T-helper 9 cell (primary cell): ENCODE data around the gene SPOP.
"Not testable (repeated sequence)": the region's sequence is repeated elsewhere in the genome, so short reads cannot be mapped to it uniquely, and the experiment has no call there.

Experiments
- DNase-seq: peaks from one replicate; pipeline ENCODE4 v3.0.0-alpha.2; 2020

Gene SPOP

DNA sequence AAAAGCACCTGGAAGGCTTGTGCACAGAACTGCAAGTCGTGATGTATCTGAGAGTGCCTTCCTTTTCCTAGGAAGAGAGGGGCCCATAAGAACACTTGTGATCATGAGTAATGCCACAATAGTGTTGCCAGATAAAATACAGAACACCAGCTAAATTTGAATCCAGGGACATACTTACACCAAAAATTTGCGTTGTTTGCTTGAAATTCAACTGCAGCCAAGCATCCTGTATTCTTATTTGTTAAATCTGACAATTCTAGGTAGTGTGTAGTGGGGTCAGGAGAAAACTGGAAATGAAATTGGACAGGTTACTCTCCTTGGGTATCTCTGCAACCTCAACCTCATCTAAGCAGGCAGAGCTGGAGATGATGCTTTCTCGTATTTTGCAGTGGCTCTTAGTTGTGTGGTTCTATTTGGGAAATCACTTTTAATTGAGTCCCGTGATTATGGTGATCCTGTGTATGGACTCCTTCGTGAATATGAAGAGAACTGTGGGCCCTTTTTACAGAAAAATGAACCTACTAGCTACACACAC lies 17.9 kb upstream of the SPOP start:
- DNase-seq, result no peak

DNA sequence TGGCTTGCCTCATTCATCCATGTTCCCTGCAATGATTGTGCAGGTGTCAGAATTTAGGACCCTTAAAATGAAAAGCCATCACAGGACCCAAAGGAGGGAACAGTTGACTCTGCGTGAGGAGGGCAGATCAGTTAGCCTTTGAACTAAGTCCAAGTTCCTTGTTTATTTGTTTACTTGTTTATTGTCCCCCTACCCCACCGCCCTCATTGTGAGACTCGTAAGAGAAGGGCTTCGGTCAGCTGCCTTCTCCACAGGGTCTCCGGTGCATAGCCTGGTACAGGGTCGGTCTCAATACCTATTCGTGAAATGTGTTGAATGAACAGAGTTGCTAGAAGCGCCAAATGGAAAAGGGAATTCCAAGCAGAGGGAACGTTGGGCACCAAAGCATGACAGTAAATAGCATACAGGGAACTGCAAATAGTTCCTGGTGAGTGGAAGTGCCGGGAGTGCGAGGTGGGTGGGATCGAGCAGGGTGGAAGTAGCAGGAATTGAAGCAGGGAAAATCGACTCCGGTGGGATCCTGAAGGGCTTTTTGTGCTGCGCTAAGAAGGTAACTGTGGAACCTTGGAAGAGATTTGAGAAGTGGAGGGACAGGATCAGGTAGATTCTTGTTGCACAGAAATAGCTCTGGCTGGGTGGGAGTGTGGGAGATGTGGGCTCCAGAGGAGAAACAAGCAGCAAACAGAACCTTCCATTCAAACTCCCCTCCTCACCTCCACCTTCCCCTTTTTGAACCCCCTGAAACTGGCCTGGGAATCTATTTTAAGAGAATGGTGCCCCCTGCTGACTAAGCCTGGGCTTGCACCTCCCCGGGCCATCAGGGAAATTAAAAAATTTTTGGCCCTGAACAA lies 17.2 kb upstream of the SPOP start:
- peak; percentile 73 for DNase-seq

DNA sequence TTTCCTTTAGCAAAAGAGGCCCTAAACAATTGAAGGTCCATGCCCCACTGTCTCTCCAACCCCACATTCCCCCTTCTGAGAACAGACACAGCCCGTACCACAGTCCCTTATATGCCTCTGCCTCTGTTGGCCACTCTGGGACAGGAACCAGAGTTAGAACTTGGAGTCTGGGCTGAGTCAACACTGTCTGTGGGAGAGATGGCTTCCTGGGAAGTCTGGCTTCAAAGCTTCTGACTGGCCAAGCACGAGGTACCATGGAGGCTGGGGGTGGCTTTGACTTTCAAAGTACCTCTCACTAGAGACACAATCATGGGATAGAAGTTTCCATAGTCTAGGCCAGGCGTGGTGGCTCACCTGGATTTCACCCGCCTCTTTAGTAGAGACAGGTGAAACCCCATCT lies 14.9 kb upstream of the SPOP start:
- DNase-seq, result no peak

DNA sequence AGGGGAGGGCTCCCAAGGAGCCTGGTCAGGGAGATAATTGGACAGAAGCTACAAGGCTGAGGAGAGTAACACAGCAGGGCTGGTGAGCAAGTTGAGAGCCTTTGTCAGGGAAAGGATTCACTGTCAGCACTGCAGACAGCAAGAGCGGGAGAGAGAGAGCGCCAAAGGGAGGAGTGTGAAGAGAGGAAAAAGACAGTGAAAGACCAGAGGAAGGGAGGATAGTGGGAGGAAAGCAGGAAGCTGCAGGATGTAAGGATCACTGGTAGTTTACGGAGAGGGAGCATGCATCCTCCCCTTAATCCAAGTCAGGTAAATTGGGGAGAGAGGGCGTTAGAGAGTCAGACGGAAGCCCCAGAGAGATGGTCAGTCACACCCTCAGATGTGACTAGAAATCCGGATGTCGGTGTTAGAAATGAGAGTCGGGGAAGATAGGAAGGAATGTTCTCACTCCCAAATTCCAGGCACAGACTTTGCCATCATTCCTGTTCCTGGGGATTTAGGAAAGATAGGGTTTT lies 13.8 kb upstream of the SPOP start:
- no peak for DNase-seq

DNA sequence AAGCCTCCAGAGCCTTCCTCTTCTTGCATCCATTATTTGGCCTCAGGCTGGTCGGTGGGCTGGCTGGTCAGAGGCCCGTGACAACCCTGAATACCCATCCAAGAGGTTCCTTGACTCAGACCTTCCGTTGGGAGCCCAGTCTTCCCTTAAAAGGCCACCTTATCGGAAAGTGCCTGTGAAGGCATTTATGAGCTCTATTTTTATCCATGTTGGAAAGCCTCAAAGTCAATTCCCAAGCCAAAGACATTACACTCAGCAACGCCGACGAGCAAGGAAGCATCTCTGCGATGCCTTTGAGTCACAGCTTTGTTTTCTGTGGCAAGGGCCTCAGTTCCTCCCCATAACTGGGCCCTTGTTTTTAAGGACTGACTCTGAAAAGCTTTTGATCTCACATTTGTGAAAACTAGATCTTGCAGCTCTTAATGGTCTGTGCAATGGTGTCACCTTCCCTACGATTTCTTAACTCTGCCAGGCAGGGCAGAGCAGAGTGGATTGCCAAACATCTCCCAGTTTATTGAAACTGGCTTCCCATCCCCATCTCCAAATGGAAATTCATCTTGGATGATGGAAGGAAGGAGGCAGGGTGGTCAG lies 13.3 kb upstream of the SPOP start:
- DNase-seq, result no peak

DNA sequence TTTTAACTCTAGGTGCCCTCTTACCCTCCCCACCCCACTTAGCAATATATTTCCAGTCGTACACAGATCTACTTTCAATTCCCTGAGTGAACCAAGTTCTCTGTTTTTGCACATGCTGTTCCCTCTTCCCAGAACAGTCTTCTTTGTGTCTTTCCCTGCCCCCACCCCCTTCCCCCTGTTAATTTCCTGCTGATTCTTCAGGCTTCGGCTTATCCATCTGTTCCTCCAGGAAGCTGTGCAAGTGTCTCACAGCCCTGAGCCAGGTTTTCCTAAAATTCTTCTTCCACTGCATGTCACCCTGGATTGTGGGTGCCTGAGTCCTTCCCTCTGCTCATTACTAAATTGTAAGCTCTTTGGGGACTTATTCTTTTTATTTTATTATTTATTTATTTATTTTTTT lies 12.4 kb upstream of the SPOP start:
- no peak for DNase-seq

DNA sequence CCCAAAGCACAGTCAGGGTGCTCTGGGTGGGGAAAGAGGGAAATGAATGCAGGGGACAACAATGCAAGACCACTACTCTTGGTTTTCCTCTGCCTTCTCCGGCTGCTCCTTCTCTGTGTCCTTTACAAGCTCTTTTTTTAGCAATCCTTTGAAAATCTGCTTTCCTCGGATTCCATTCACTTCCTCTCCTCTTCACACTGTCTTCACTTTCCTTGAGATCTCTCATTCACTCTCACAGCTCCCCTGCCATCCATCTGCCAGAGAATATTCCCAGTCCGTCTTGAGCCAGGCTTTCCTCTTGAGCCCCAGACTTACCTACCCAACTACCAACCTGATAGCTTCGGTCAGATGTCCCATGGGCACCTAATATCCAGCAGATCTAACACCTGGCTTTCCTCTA lies 11.0 kb upstream of the SPOP start:
- no peak for DNase-seq

DNA sequence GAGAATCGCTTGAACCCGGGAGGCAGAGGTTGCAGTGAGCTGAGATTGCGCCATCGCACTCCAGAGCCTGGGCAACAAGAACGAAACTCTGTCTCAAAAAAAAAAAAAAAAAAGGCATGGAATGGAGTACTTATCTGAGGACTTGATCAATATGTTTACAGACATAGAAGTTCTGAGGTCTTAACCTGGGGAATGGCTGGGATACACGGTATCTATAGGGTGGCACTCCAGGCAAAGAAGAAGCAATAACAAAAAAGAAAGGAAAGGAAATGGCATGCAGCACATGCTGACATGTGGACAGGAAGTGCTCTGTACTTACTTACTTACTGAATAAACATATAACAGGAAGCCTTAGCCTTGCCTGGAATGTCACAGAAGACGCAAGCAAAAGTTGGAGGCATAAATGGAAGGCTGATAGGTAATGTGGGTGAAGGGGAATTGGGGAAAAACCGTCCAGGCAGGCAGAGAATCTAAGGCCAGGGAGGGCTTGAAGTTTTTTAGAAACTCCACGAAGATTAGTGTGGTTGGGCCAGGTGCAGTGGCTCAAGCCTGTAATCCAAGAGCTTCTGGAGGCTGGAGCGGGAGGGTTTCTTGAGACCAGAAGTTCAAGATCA lies 10.1 kb upstream of the SPOP start:
- DNase-seq, result no peak

DNA sequence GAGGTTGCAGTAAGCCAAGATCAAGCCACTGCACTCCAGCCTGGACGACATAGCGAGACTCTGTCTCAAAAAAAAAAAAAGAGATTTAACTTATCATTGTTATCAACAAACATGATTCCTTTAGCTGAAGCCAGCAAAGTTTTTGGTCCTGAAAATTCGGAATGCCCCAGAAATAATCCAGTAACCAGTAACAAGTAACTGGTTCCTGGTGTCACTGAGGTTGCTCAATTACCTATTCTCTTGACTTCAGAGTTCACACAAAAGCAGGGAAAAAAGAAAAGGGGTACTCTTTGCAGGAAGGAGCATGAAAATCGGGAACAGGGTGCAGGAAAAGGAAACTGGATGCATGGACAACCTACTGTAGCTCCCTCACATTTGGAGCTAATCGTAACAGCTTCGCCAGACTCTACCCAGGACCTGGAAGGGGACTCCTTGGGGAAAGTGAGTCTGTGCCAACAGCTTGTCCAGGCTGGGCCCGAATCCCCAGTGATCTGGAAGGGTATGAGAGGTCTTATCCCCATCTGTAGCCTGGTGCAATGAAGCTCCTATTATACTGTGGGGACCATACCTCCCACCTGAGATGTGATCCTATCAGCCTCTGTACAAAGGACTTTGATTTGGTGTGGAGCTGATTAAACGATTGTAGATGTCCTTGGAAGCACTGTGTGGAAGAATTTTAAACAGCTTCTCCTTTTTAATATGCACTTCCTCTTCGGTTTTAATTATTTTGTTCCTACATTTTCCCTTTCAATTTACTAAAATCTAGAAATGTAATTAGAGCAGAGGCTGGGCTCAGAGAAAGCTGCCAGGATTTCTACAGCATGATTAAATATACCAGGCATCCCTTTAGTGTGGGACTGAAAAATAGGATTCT lies 3.4 kb upstream of the SPOP start:
- no peak for DNase-seq

DNA sequence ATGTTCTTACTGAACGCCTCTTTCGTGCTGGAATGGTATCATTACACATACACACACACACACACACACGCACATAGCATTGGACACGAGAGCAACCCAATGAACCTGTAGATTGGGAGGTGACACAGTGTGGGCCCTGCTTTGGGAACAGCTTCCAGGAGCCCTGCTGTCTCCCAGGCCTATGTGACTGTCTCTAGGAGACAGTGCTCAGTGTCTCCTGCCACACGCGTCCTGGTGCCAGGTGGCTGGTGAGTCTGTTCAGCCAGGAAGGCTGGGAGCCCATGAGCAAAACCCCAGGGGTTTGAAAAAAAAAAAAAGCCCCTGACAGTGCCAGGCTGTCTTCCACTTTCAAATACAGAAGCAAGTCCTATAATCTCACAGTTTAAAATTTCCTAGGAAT lies 2.4 kb upstream of the SPOP start:
- no peak for DNase-seq

DNA sequence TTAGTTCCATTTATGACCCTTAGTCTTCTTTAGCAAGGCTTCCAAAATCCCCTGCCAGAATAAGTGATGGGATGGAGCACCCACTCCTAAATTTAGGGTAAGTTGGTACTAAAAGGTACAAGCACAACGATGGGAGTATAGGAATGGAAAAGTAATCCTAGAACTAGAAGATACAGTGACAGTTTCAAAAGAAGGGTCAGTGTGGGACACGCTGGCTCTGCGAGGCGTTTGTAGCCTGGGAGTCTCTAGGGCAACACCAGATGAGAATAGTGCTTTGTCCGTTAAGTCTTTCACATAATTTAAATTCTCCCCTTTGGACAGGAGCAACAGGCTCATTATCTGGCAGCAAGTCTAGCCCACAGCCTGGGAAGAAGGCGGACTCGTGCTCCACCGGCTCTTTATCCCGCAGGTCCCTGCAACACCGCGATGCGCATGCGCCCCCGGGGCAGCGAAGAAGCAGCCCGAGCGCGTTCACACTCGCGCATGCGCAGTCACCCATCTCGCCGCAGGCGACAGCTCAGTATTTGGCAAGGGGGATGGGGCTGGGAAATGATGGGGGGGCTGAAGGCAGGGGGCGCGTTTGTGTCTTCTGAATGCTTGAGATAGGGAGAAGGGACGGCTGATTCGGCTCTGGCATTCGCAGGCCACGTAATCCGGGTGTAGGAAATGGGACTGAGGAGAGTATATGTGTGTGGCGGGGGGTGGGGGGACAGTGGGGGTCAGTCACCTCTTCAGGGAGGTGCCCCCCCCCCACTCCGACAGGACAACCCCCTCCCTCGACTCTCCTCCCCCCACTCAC lies 564 bp downstream of the SPOP start:
- DNase-seq, result peak; percentile 97

DNA sequence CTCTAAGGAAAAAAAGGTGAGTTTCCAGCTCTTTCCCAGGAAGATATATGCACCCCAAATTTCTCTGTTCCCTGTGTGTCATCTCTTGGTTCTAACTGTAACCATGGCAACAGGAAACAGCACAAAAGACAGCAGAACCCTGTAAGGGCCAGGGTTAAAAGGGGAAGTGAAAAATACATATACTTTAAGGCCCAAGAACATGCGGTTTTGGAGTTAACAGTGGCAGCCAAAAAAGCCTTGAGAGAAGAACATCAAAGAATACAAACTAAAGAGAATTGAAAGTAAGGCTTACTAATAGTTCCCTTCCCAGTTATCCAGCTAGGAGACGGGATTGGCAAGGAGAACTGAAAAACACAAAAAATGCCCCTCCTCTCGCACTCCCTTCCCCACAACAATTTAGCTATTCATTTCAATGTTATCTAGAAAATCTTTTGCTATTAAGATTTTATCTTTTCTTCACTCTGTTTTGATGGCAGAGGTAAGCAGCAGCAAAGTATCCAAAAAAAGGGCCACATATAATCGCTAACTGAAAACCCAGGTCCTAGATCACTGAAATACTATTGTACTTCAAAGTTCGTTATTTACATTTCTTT lies 1.5 kb downstream of the SPOP start:
- DNase-seq, result no peak

DNA sequence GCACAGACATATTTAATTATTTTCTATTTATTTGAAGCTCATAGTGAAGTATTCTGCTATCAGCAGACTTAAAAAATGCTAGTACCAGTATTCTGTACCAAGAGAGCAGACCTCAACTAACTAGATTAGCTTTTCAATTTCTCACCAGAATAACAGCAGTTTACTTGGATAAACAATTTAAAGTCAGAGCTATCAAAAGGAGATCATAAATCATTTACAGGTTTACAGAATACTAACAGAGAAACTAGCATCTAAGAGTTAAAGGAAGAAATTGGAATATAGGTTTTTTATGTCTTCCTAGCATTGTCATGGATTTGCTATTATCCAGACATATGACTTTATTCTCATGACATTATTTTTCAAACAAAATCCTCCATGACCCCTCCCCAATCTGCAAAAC lies 3.4 kb downstream of the SPOP start:
- no peak for DNase-seq

DNA sequence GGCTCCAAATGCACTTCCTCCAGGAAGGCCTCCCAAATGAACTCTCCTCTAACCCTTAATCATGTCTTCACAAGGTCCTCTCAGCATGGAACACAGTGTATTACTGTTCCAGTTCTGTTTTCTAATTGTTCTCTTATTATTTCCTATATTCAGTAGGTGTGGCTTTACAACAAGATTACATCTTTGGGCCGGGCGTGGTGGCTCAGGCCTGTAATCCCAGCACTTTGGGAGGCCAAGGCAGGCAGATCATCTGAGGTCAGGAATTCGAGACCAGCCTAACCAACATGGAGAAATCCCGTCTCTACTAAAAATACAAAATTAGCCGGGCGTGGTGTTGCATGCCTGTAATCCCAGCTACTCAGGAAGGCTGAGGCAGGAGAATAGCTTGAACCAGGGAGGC lies 4.2 kb downstream of the SPOP start:
- DNase-seq, result not testable (repeated sequence)

DNA sequence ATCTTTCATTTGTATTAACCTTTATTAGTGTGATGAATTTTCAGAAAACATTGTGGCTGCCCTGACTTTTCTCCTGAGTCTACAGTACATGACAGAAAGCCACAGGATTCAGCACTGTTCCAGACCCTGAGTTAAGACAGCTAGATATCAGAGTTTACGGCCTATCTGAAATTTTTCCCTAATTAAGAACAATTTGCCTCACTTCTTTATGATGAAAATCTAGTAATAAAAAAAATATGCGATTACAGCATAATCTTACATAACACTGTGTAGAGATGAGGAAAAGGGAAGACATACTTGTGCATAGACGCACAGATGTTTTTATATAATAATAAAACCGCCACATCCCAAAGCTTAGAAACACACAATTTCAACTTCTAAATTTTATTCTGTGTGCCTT lies 7.3 kb downstream of the SPOP start:
- no peak for DNase-seq

DNA sequence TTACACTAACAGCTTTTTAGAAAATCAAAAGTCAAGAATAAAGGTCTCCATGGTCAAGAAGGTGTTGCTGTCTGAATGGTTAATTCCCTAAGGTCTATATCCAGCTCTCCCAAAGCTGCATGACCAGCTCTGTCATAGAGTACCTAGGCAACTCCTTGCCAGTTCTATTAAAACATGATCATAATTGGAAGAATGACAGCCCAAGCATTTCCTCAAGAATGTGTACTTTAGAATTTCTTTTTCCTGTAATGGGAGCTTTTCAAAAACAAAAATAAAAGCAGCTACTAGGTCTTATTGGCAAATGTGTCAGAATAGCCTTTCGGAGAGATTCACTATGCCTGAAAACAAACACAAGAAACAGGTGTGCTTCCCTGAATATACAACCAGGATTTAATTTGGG lies 7.9 kb downstream of the SPOP start:
- no peak for DNase-seq

DNA sequence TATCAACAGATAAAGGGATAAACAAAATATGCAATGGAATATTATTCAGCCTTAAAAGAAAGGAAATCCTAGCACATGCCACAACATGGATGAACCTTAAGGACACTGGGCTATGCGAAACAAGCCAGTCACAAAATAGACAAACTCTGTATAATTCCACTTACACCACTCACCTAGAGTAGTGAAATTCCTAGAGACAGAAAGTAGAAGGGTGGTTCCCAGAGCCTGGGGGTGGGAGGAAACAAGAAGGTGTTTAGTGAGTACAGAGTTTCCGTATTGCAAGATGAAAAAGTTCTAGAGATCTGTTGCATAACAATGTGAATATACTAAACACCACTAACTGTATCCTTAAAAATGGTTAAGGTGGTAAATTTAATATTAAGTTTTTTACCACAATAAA lies 10.0 kb downstream of the SPOP start:
- no peak for DNase-seq

DNA sequence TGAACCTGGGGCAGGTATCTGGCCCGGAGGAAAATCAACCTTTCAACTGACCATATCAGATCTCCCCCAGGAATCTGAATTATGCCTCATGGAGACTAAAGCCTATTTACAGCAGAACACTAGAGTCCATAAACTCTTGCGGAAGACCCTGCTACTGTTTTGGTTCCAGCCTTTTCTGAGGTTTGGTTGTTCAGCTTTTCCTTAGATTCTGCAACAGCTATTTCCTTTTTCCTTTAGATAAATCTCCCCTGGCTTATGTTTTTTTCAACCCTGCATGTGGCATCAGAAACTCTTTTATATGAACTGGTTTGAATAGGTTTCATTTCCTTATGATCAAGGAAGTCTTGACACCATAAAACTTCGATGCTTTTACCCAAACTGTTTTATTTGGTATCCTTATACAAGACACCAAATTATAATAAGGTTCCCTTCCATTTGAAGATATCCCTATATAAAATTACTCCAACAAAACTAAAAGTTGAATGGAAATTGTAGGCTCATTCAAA lies 13.1 kb downstream of the SPOP start:
- no peak for DNase-seq

DNA sequence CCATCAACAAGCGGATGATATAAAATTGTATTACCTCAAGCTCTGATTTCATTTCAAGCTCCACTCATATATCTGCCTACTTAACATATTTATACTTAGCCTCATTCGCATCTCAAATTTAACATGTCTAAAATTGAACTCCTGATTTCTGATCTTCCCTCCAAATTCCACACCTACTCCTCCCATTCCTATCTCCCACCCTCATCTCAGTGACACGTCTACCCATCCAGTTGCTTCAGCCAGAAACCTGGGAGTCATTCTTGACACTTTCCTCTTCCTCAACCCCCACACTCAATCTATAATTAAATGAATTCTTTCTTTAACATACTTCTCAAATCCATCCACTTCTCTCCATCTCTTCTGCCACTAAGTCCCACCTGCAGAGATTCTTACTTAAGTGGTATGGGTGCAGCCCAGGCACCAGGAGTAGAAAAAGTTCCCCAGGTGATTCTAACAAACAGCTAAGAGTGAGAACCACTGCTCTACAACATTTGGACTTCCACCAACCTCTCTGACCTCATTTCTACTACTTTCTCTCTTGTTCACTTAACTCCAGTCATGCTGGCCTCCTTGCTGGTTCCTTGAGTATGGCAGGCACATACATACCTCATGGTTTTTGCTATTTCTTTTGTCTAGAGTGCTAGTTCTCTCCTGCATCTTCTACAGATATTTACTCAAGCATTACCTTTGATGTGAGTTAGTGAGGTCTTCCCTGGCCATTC lies 18.1 kb downstream of the SPOP start:
- DNase-seq, result no peak

DNA sequence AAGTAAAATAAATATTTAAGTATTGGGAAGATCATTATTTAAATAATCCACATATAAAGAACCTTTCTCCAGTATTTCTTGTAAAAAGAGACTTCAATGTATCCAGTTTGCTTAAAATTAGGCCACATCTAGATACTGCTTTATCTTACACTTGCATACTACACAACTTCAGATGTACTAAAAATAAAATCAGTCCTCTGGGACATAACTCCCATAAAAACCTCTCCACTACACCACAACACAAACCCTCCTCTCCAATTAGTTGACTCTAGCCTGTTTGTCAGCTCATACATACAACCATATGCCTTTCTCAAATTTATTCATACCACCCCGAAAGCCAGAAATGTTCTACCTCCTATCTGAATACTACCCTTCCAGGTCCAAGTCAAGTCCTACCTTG lies 21.6 kb downstream of the SPOP start:
- DNase-seq, result no peak

DNA sequence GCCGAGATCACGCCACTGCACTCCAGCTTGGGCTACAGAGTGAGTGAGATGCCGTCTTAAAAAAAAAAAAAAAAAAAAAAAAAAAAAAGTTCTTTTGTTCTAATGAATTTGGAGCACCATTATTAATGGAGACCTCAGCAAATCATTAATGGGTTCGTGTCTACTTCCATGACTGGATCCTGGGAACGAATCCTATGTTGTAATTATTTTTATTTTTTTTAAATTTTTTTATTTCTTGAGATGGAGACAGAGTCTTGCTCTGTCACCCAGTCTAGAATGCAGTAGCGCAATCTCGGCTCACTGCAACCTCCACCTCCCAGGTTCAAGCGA lies 30.7 kb downstream of the SPOP start:
- DNase-seq, result no peak
